HG02642 (cell line): Measurements from ENCODE around the gene RASGRP2.
"Not testable (repeated sequence)": the region's sequence is repeated elsewhere in the genome, so short reads cannot be mapped to it uniquely, and the experiment has no call there.

Source experiments
- ATAC-seq: cut with Tn5 transposase; IDR thresholded peaks from one replicate; pipeline ENCODE4 v1.9.1; 2021; ENCODE audit warnings: mild to moderate bottlenecking; ENCODE audit not compliant: unreplicated experiment, poor library complexity

RASGRP2 gene

DNA sequence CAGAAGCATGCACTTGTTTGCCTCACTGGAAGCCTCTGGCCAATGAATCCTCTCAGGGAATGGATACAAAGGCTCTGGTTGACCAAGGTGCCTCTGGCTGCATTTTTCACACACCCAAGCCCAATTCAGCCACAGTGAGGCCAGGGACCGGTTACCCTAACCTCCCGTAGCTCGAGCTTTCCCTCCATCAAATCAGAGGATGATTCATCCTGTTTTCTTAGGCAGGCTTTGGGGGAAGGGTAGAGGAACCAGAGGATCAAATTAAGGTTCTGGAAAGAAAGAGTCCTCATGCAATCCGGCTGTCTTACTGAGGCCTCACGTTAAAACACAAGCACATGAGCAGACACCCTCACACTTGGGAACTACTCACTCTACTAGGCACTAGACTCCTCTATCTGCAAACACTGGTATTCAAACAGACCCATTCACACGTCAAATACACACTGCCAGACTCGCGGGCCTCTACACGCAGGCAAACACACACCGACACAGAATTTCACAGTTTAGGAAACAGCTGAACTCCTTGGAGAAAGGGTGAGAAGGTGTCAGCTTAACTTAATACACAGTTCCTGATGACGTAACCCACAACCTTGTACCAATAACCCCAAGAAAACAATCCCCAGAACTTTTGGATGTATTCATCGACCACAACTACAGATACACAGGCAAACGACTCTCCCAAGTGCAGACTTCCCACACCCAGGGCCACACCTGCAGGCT lies 33.4 kb downstream of the RASGRP2 start:
- ATAC-seq = no peak

DNA sequence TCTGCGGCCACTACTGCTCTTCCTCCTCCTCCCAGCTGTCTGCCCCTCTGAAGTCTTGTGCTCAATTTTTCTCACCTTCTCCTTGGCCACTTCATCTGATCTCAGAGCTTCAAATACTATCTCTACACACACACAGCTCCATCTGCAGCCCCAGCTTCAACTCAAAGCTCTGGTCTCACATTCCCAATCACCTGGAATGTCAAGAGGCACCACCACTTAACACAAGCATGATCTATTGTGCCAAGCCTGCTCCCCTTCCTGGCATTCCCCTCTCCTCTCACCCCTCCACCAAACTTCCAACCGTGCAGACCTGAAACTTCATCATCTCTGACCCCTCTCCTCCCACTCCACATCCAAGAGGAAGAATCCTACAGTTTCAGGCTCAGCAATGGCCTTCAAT lies 38.4 kb downstream of the RASGRP2 start:
- ATAC-seq = no peak

DNA sequence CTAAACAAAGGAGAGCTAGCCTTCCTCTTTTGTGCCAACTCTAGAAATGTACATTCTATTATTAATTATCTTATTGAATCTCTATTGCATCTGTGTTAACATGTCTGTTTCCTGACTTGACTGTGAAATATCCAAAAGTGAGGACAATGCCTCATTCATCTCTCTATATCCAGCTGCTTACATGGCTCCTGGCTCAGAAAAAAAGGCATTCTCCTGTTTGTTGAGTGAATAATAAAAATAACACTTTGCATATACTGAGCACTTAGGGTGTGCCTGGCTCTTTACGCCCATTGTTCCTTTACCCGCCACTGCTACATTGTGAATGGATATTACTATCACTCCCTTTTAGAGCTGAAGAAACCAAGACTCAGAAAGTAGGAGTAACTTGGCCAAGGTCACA lies 40.9 kb downstream of the RASGRP2 start:
- ATAC-seq = no peak

DNA sequence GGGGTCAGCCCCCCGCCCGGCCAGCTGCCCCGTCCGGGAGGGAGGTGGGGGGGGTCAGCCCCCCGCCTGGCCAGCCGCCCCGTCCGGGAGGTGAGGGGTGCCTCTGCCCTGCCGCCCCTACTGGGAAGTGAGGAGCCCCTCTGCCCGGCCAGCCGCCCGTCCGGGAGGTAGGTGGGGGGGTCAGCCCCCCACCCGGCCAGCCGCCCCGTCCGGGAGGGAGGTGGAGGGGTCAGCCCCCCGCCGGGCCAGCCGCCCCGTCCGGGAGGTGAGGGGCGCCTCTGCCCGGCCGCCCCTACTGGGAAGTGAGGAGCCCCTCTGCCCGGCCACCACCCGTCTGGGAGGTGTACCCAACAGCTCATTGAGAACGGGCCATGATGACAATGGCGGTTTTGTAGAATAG lies 42.0 kb downstream of the RASGRP2 start:
- ATAC-seq = not testable (repeated sequence)

DNA sequence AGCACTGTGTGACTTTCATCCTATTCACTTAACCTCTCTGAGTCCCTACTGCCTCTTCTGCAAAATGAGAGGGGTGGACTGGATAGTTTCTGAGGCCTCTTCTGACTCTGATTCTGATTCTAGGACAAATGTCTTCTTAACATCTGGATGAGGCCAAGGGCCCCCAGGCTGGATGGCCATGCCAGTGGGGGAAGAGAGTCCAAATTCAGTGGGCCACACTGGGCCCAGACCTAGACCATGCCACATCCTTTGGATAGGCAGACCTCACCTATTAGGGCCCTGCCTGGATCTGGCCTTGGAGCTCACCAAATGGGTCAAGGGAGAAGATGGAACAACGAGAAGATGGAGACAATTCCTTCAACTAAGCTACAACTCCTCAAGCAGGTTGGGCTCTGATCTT lies 45.5 kb downstream of the RASGRP2 start:
- ATAC-seq = no peak

DNA sequence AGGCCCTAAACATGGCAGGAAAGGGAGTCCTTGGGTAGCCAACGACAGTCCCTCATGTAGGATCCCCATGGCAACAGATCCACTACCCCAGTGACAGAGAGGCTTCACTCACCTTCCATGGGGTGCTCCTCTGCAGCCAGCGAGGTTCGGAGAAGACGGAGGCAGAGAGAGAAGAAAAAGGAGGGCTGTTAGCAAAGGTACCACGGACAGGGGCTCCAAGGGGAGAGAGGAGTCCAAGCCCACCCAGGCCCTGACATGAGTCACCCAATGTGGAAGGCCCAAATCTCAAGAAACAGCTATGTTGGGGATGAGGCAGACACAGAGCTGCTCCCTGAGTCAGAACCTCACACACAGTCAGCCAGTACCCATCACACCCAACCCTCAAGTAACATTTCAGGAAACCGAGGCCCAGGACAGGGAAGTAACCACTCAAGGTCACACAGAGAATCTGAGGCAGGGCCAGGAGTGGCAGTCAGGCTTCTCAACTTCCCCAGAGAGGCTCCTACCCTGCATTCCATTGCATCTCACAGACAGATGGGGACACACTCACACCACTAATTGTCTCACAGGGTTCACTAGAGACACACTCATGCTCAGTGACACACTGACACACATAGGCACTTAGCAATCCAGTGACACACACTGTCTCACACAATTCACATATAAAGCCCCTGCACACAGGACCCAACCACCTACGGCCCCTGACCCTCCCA lies 46.1 kb downstream of the RASGRP2 start:
- no peak for ATAC-seq

DNA sequence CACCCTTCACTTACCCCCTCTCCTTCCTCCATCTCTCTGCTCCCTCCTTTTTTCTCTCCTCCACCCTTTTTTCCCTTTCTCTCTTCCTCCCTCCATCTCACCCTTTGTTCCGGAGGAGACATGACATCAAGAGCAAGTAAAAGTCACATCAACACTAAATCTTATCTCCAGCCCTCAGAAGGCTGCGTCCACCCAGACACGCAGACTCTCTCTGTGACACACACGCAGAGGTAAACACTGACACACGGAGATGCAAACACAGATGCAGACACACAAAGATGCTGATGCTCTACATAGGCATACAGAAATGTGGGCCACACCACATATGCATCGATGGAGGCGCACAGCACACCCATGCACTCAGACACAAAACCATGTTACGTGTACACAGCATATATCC lies 47.9 kb downstream of the RASGRP2 start:
- no peak for ATAC-seq

DNA sequence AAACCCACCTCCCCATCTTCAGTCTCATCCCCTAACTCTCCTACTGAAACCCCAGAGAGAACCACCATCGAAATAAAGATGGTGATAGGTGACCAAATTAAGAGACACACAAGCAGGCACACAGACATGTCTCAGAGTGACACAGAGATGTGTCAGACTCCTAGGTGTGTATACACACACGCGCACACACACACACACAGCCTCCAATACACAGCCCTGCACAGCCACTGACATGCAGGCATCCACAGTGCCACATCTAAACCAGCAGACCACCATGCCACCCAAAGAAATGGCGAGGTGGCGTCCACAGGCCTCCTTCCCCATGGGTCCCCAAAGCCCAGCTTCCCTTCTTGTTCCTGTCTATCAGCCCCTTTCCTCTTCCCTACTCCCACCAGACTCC lies 48.4 kb downstream of the RASGRP2 start:
- ATAC-seq = no peak

DNA sequence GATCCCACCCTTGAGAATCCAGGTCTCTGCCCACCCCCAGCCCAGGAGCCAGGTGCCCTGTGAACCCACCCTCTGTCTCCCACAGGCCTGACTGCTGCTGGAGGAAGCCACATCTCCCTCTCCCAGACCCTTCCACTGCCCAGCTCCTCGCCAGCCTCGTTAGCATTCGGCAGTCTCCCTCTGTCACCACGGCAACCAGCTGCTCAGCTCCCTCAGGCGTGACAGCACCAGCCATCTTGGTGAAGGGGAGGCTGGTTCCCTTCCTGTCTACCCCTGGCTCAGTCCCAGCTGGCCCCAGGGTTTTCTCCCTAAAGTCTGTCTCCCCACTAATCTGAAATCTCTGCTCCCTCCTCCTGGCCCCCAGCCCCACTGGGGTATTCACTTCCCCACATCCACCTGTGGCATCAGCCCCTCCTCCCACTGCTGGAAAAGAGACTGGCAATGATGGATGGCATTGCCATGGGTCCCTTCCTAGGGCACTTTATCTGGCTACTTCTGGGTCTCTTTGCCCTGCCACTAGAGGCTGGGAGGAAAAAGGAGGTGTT lies 49.0 kb downstream of the RASGRP2 start:
- ATAC-seq = no peak

DNA sequence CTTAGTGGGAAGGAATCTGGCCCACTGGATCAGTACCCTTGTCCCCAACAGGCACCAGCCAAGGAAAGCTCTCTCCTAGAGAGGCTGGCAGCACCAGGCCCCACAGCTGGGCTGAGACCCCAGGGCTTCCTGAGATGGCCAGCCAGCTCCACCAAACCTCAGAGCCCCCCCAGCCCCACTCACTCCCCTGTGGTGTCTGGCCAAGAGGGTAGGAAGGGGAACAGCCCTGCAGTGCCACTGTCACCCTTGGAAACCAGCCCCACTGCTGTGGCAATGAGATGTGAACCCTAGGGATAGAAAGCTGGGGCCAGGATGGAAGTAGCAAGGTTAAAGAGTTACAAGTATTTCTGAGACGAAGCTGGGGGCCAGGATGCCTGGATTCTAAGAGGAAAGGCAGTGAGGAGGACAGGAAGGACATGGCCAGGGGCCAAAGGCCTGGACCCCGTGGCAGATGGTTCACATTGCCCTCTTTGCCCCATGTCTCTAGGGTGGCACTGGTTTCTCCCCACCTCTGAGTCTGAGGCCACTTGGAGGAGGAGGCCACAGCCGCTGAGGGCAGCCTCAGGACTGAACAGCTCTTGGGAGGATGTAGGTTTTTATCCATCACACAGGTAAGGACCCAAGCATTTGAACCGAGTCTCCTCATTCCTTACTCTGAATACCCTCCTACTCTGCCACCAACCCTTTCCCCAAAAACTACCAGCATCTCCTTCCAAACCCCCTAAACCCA lies 49.8 kb downstream of the RASGRP2 start:
- ATAC-seq = no peak

DNA sequence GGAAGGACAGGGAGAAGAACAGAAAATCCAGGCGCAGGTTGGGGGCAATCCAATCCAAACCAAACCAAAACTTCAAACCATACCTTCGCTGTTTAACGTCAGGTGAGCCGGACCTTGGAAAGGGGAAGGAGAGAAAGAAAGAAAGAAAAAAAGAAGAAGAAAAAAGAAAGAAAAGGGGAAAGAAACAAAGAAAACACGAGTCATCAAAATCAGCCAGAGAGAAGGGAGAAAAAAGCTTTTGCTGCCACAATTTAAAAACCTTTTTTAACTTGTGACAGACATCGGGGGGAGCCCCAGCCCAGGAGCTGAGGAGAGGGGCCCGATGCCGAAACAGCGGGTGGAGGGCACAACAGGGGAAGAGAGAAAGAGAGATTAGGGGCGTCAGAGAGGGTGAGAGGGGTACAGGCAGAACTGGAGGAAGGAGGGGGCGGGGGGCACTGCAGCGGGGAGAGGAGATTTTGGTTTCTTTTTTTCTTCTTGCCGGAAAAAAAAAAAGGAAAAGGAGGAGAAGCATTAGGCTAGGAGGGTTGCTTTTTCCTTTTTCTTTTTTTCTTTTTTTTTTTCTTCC lies 51.1 kb downstream of the RASGRP2 start:
- ATAC-seq = no peak

DNA sequence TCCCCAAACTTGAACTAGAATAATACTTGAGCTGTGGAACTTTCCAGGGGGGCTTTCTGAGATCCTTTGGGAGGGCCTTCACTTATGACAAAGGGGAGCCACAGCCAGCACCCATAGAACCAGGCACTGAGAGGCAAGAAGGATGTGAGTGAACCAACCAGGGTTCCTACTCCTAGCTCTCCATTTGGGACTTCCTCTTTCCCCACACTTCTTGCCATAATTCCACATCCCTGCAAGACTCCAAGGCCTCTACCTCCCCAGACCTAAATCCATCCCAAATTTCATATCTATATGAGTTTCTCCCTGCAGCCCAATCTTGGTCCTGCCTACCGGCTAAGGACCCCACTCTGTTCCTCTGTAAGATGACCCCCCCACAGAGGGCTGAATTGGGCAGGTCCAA lies 52.4 kb downstream of the RASGRP2 start:
- ATAC-seq = no peak

DNA sequence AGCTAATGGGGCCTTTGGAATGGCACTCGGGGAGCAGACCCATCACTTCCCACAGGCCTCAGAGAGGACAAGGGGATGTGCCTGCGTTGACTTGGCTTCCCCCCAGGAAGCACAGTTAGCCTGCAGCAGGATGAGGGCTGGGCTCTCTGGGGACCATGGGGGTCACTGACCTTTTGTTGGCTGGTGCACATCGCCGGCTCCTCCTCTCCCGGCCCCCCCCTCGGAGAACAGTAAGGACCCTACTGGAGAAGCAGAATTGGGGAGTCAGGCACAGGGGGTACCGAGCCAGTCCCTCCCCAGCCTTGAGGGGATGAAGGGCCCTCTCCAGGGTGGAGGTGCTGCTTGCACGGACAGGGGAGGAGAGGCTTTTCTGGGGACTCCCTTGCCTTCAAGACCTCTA lies 53.7 kb downstream of the RASGRP2 start:
- ATAC-seq = no peak

DNA sequence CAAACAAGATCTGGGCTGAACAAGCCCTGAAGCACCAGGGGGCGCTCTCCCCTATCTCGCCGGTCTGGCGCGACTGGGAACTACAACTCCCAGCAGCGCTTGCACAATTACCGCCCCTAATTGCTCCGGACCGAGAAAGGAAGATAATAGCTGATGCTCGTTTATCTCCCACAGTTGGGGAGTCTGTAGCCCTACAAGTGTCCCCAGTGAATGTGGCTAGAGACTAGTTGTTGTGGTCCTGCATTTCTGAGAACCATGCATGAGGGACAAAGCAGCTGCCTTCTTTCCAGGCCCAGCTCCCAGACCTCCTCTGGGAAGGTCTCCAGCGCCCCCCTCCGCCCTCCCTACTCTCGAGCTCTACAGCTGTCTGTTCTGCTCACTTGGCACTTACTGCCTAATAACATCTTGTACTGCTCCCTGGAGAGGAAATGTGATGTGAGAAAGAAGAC lies 55.4 kb downstream of the RASGRP2 start:
- peak; percentile 77 for ATAC-seq

DNA sequence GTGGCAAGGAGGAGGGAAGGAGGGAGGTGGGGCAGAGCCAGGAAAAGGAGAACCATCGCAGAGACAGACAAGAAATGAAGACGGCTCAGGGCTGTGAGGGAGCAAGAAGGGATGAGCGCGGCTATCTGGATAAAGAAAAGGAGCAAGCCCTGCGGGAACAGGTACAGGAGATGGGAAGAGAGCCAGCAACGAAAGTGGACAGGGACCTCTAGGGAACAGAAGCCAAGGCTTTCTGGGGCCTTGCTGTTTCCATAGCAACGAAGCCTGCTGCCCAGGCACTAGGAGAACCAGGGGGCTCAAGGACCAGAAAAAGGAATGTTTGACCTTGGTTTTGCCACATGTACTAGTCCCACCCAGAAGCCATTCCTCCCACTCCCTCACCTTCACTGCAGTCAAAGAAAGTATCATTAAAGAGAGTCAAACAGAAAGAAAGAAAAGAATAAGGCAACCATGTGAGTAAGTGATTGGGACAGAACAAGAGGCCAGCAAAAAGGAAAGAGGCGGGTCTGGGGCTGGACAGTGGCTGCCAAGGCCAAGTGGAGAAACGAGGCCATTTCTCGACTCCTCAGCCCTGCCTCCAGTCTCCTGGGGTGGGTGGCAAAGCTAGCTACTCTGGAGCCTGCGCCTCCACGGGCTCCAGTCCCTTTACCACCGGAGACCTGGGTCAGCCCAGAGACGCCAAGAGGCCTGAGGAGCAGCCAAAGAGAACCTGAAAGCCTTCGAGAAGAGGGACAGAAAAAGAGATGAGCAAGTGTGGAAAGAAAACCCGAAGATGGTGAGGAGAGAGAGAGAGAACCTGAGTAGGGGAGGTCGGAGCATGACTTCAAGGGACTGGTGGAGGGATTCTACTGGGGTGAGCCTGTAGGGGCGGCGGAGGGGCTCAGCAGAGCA lies 56.1 kb downstream of the RASGRP2 start:
- no peak for ATAC-seq

DNA sequence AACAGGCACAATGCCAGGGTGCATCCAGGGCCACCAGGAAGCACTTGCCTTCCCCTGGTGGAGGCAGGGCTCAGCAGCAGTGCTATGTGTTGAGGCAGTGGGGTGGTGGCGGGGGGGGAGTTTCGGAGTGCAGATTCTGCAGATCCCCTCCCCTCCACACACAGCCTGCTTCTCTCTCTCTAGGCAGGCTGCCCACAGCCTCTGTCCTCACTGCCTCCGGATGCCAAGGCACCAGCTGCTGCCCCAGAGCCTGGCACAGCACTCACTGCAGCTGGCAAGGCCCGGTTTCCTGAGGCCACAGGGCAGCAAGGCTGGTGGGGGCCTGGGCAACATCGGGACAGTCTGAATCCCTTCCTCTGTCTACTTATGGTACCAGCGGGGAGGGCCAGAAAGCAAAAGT lies 56.7 kb downstream of the RASGRP2 start:
- ATAC-seq = no peak

DNA sequence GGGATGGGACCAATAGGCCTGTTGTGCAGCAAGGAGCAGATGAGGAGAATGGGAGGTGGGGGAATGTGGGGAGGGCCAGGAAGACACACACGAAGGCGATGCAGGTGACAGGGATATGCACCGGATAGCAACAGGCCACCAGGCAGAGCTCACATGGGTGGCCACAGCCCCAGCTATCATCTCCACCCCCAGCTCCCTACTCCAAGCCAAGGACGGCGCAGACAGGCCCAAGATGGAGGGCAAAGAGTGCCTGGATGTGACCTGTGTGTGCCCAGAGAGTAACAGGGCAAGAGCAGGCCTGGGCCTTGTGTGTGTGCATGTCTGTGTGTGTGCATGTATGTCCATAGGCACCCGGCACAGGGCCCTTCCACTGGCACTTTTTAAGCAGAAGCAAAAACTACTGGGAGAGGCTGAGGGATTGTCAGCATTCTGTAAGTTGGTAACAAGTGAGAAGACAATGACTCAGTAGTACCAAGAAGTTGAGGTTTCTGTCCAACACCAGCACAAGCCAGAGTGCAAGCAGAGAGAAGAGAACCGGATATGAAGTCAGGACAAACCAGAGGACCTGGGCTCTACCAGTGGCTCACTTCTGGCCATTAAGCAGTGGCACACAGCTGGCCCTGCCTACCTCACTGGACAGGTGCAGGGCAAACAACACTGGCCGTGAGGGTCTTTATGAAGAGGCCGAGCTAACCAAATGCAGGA lies 57.3 kb downstream of the RASGRP2 start:
- no peak for ATAC-seq

DNA sequence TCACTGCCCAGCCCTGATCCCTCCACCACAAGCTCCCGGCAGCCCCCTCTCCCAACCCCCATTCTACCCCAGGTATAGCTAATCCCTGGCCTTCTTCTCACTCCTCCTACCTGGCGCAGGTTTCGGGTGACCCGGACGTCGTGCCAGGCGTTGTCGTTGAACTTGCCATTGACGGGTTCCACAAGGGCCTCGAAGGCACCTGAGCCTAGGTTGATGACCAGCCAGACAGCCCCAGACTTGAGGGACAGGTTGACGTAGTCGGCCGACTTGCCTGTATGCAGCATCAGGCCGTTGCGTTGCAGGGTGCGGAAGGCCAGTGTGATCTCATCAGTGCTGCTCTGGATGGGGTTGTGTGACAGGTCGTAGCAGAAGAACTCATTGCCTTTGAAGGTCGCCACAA lies 58.4 kb downstream of the RASGRP2 start:
- ATAC-seq = no peak

DNA sequence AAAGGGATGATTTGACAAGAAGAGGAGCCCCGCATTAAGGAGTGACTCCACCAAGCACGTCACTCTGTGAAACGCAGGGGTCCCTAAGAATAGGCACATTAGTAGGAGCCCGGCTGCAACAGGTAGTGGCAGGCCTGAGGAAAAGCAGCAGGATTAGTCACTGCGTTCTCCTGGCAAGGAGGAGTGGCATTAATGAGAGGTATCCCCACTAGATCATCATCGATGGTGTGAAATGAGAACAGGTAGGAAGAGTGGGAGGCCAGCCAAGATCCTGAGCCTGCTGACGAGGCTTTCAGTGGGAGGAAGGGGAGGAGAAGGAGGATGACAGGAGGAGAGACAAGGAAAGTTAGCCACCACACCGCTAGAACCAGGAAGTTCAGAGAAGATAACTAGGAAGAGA lies 59.6 kb downstream of the RASGRP2 start:
- ATAC-seq = no peak
